ENCODE measurements around the gene ST3GAL4. TPM values are rescaled to one million over a fixed set of nuclear protein-coding genes. Genes with fewer than 3 reads are reported as not detected.

The ST3GAL4 gene
- total RNA-seq, 1 experiment from 2014 or later = 13.6 TPM

- TF ChIP-seq CTCF (conservative IDR thresholded peaks at IDR 0.05) = no peak
- Histone ChIP-seq H3K56ac (ENCODE audit: insufficient read length, low read depth, low read length) (no peak overlapping the region), H2BK20ac (ENCODE audit: low read depth, low read length, poor library complexity, severe bottlenecking) (no peak overlapping the region), H3K23me2 (ENCODE audit: insufficient read length, low read depth, low read length, poor library complexity, severe bottlenecking) (no peaks in the 10 kb centered on the region), H3K9ac (ENCODE audit: extremely low read depth, insufficient read length, low read length) (no peak overlapping the region), H3T11ph (ENCODE audit: low read length) (no peak overlapping the region), H3K79me2 (ENCODE audit: insufficient read depth, low read length) (no peaks in the 10 kb centered on the region), H3K27ac (ENCODE audit: insufficient read length, low read depth, low read length) (no peak overlapping the region), H3K14ac (ENCODE audit: insufficient read depth, low read length) (no peak overlapping the region), H2BK120ac (ENCODE audit: low read depth, low read length, poor library complexity, severe bottlenecking) (no peak overlapping the region), H4K5ac (ENCODE audit: insufficient read length, low read depth, low read length) (no peak overlapping the region), H3K27me3 (ENCODE audit: insufficient read depth, low read length) (no peaks in the 10 kb centered on the region), H3K79me1 (ENCODE audit: insufficient read depth, low read depth, low read length, poor library complexity, severe bottlenecking) (no peaks in the 10 kb centered on the region), H3K18ac (ENCODE audit: insufficient read length, low read depth, low read length) (no peak overlapping the region), H3K4ac (ENCODE audit: low read depth, low read length) (no peak overlapping the region), H3K23ac (ENCODE audit: insufficient read length, low read depth, low read length) (no peak overlapping the region), H4K20me1 (ENCODE audit: control insufficient read depth, insufficient read depth, insufficient read length) (no peaks in the 10 kb centered on the region), H4K91ac (ENCODE audit: insufficient read length, low read depth, low read length) (no peak overlapping the region), H2AFZ (ENCODE audit: low read length) (no peak overlapping the region), H3K9me3 (ENCODE audit: control insufficient read depth, low read depth, low read length) (no peaks in the 10 kb centered on the region), H3K4me2 (ENCODE audit: insufficient read depth, insufficient read length, low read length) (no peak overlapping the region), H2AK5ac (ENCODE audit: insufficient read length, low read length) (no peak overlapping the region), H3K4me1 (ENCODE audit: insufficient read depth, low read length) (peaks cover 3% of the 10 kb centered on the region; the same call in 1 of the 2 replicates), H2BK5ac (ENCODE audit: insufficient read length, low read length) (no peak overlapping the region), H2BK12ac (ENCODE audit: insufficient read length, low read depth, low read length) (no peak overlapping the region), H4K8ac (replicated peaks; ENCODE audit: insufficient read length, low read depth, low read length) (no peak overlapping the region), H2BK15ac (ENCODE audit: low read depth, low read length) (no peak overlapping the region)
- H3K4me3 Mint-ChIP-seq = no peak overlapping the region
- H3K4me1 Mint-ChIP-seq = peaks cover 27 to 33% of the 10 kb centered on the region in 2 experiments
- no CpG with 5 or more reads among the region's 7 CpGs for WGBS (ENCODE audit: extremely low coverage, insufficient read length, low lambda C conversion rate)
- no peak for DNase-seq
- peak overlapping the region in 1 of 3 experiments; percentile 59; a peak in 1 of 7 replicates for H3K27ac Mint-ChIP-seq
- peaks cover 12 to 20% (median 17%) of the 10 kb centered on the region in 3 experiments for H3K36me3 Mint-ChIP-seq (ENCODE audit: insufficient read depth in 1 of 3, low read depth in 3 of 3)
- H3K9me3 Mint-ChIP-seq = no peaks in the 10 kb centered on the region; a peak in 1 of 5 replicates
- H3K27me3 Mint-ChIP-seq (ENCODE audit: low read depth) = no peaks in the 10 kb centered on the region; the same call in 1 of the 2 replicates
These were observed 50.4 kb downstream of the ST3GAL4 start for GRCh38 chr11:126405906-126406305.

All from H9 (cell line).